ENCODE measurements around the gene PEX7.

DNA sequence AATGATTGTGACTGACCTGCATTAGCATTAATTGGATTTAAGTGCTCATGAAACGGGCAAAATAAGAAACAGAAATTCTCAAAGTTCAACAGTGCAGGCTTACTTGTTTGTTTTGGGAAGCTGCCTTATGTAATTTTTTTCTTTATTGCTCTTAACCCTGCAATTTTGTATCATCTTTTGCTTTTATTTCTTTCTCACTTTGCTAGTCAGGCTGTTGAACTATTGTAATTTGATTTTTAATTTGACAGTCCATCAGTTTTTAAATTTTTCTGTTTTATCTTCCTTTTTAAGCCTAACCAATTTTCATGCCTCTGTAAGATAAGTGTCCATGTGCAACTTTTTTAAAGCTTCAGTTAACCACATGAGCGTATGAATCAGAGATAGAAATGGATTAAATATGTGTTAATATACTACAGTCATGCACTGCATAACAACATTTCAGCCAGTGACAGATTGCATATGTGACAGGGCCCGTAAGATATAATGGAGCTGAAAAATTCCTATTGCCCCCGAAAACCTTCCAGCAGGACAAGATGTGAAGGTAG is 44.6 kb downstream of the PEX7 start:
- TF ChIP-seq POLR2A (IDR thresholded peaks at IDR 0.05): no peak
- no peak for TF ChIP-seq CTCF (IDR thresholded peaks at IDR 0.05)

Measured in adrenal gland (tissue), 5 donors.